NCI-H2196 treated with DMSO at 0.1 percent for 48 hours (cell line): Measurements from ENCODE around the gene HEYL.
"Not testable (repeated sequence)": the region's sequence is repeated elsewhere in the genome, so short reads cannot be mapped to it uniquely, and the experiment has no call there.

Experiments
- DNase-seq: peaks from one replicate; lab custom pipeline; 2025; ENCODE audit not compliant: unreplicated experiment; lab: John Stamatoyannopoulos, UW

The HEYL gene

DNA sequence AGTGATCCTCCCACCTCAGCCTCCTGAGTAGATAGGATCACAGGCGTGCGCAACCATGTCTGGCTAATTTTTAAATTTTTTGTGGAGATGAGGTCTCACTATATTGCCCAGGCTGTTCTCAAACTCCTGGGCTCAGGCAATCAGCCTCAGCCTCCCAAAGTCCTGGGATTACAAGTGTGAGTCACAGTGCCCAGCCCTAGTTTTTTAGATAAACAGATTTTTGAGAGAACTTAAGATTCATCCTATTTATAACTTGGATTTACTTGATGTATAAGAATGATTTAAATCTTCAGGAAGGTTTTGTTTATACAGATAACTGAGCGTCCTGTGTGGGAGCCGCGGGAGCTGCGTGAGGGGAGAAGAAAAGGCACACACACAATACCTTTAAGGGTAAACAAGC, 26.2 kb downstream of the HEYL start:
- DNase-seq, result no peak

GRCh38 chr1:39609618-39610331, 29.7 kb downstream of the HEYL start:
- DNase-seq, result no peak

- no peak for DNase-seq
These were observed 30.5 kb downstream of the HEYL start for GRCh38 chr1:39608921-39609320.

DNA sequence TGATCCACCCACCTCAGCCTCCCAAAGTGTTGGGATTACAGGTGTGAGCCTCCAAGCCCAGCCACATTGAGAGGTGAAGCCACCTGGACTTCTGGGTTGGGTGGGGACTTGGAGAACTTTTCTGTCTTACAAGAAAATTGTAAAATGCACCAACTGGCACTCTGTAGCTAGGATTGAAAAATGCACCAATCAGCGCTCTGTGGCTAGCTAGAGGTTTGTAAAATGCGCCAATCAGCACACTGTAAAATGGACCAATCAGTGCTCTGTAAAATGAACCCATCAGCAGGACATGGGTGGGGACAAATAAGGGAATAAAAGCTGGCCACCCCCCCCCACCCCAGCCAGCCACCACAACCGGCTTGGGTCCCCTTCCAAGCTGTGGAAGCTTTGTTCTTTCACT, 35.8 kb downstream of the HEYL start:
- not testable (repeated sequence) for DNase-seq

DNA sequence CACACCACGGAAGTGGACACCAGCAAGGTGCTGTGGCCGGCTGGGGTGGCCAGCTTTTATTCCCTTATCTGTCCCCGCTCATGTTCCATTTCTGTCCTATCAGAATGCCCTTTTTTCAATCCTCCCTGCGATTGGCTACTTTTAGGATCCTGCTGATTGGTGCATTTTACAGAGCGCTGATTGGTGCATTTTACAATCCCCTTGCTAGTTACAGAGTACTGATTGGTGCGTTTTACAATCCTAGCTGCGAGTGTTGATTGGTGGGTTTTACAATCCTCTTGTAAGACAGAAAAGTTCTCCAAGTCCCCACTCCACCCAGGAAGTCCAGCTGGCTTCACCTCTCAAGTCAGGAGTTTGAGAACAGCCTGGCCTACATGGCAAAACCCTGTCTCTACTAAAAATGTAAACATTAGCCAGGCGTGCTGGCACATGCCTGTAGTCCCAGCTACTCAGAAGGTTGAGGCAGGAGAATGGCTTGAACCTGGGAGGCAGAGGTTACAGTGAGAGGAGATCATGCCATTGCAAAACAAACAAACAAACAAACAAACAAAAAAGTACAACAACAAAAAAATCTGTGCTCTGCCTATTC, 37.7 kb downstream of the HEYL start:
- not testable (repeated sequence) for DNase-seq

DNA sequence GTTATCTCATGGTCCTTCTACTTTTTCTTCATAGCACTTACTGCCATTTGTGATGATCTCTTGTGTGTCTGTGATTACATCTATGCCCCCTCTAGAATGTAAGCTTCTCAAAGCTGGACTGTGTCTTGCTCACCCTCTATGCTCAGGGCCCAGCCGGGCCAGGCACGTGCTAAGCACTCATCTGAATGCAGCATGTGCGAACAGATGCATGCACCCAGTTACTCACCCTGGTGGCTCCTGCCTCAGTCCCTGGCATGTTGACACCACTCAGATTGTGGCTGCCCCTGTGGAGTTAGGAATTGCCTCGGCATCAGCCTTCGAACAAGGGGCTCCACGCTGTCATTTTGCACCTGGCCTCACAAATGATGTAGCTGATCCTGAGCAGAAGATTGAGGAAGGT, 43.3 kb downstream of the HEYL start:
- no peak for DNase-seq

DNA sequence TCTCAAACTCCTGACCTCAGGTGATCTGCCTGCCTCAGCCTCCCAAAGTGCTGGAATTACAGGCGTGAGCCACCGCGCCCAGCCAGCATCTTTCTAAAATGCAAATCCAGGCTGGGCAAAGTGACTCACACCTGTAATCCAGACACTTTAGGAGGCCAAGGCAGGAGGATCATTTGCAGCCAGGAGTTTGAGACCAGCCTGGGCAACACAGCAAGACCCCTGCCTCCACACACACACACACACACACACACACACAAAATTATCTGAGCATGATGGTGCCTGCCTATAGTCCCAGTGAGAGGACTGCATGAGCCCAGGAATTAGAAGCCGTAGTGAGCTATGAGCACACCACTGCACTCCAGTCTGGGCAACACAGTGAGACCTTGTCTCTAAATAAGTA, 46.1 kb downstream of the HEYL start:
- DNase-seq, result no peak

DNA sequence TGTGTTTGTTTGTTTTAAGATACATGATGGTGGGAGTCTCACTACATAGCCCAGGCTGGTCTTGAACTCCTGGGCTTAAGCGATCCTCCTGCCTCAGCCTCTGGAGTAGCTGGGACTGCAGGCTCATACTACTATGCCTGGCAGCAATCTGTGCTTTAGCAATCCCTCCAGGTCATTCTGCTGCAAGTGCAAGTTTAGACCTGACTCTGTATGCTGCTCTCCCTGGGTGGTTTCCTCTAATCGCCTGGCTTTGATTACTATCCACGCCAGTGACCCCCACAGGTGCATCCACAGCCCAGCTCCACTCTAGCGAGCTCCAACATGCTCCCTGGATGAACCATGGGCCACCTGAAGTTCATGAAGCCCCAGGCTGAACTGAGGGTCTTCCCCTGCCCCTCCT, 47.4 kb downstream of the HEYL start:
- no peak for DNase-seq

GRCh38 chr1:39590546-39590945, 48.9 kb downstream of the HEYL start:
- no peak for DNase-seq

GRCh38 chr1:39585933-39586332, 53.5 kb downstream of the HEYL start:
- DNase-seq, result no peak

GRCh38 chr1:39576016-39576657, 63.3 kb downstream of the HEYL start:
- no peak for DNase-seq

- no peak for DNase-seq
These were observed 64.0 kb downstream of the HEYL start for GRCh38 chr1:39575191-39576015.

- DNase-seq, result no peak
These were observed 64.8 kb downstream of the HEYL start for GRCh38 chr1:39574646-39575045.
